HG02884 (cell line): ENCODE measurements around the gene FILIP1L.
A peak's percentile ranks its signal among the peaks of the same experiment; 100 is the strongest.

Experiments used
- ATAC-seq: cut with Tn5 transposase; IDR thresholded peaks from one replicate; pipeline ENCODE4 v1.9.1; 2021; ENCODE audit warnings: mild to moderate bottlenecking, moderate library complexity; ENCODE audit not compliant: unreplicated experiment

Gene FILIP1L

GRCh38 chr3:99900248-99900647 lies 214.1 kb downstream of the FILIP1L start:
- ATAC-seq = no peak

DNA sequence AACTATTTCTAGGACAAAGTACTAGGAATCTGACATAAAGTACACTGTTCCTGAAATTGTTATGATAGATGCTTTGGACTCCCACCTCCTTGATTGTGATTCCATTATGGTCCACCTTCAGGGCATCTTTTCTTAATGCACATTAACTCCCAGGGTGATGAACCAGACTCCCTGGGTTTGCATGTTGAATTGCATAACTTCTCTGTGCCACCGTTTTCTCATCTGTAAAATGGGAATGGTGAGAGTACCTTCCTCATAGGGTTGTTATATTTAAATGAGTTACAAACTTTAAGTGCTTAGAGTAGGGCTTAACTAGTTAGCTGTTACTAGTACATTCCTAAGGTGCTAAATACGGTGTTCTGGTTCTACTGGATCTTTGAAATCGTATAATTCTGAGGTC lies 214.7 kb downstream of the FILIP1L start:
- ATAC-seq = no peak

GRCh38 chr3:99896482-99896881 lies 217.8 kb downstream of the FILIP1L start:
- ATAC-seq = no peak

DNA sequence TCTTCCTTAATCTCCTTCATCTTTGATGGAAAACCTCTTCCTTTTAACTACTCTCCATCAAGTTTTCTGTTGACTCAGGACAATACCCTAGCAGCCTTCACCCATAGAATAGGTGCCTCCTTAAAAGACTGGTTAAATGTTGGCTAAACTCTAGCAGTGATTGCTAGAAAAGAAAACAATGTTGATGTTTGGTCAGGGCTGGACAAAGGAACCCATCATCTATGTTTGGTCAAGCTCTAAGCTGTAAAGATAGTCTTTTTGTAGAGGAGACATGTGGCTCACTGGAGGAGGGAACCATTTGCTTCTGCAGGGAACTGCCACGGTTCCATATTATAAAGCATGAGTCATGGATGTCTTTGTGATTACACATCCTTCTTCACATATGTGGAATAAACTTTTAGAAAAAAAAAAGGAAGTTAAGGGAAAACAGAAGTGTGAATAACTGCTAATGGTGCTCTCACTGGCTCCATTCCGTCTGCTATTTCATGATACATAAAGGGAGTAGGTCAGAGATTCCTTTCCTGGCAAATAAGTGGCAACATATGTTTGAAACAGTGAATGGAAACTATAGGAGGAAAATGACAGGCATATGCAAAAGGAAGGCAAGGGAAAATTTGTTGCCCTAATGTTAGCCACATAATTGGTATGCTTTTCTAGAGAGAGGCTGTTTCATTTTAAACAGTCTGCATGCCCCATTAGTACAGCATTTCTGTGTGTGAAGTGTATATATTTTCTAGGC lies 218.4 kb downstream of the FILIP1L start:
- no peak for ATAC-seq

- ATAC-seq = no peak
These were observed 219.1 kb downstream of the FILIP1L start for GRCh38 chr3:99895131-99895696.

DNA sequence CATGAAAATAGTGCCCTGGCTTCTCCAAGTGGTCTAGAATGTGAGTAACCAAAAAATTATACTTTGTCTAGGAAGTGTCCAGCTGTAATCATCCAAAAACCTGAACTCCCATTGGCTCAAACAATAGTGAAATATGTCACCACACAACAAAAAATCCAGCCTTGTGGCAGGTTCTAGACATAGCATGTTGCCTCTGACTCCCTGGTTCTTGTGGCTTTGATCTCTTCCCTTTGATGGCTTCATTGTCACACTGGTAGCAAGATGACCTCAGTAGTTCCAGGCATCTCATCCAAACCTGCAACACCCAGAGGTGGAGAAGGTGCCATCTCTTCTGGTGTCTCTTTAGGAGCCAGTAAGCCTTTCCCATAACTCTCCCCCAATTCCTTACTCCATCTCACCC lies 222.0 kb downstream of the FILIP1L start:
- no peak for ATAC-seq

DNA sequence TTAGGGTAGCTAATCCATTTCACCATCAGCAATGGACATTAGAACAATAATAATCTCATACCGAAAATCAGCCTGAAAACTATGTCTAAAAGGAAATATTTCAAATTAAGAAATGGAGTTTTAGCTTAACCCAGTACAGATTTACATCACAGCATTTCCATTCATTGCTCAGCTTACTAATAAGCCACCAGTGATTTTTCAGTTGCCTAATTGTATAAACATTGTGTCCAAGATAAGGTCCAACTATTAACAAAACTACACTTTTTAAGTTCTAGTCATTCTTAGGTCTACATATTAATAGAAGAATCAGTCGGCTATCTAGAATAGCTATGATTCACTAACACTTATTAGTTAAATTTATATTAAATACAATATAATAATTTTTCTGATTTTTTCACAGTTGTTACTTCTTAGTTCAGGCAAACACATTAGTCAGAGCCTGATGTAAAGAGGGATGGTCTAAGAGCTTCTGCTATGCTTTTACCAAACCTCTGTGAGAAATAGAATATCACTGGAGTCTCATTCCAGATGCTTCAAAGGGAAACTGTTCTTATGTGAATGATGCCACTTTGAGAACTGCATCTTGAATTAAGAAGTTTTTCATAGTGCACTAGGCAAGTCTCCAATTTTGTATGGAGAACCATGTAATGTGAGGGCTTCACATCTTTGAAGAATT lies 222.6 kb downstream of the FILIP1L start:
- no peak for ATAC-seq

GRCh38 chr3:99885851-99886250 lies 228.4 kb downstream of the FILIP1L start:
- no peak for ATAC-seq

GRCh38 chr3:99885085-99885484 lies 229.2 kb downstream of the FILIP1L start:
- no peak for ATAC-seq

GRCh38 chr3:99884484-99884883 lies 229.8 kb downstream of the FILIP1L start:
- no peak for ATAC-seq

- no peak for ATAC-seq
These were observed 230.6 kb downstream of the FILIP1L start for GRCh38 chr3:99883693-99884092.

- no peak for ATAC-seq
These were observed 231.2 kb downstream of the FILIP1L start for GRCh38 chr3:99883138-99883461.

DNA sequence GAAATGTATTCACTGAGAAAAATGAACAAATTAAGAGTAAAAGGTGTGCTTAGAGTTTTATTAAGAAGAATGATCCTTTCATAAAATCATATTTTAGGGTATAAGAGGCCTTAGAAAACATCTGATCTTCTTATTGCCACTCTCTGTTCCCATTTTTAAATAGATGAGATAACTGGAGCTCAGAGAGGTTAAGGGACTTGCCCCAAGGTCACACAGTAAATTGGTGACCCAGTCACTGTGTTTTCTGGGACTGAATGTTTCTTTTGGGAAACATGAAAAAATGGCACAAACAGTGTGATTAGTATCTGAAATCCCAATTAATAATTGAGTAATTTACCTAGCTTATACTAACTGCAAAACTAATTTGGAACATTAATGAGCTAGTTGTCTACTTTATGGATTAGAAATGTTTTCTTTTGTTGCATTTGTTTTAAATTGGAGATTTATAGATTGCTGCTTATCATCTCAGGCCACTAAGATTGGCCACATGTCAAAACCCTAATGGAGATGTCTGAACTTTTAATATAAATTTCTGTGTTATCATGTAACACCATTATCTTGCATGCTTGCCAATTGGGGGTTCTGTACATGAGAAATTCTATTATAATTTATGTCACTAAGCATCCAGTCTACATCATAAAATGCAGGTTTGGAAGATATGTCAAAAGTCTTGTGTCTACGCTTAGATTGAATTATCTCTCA lies 231.7 kb downstream of the FILIP1L start:
- ATAC-seq = no peak

DNA sequence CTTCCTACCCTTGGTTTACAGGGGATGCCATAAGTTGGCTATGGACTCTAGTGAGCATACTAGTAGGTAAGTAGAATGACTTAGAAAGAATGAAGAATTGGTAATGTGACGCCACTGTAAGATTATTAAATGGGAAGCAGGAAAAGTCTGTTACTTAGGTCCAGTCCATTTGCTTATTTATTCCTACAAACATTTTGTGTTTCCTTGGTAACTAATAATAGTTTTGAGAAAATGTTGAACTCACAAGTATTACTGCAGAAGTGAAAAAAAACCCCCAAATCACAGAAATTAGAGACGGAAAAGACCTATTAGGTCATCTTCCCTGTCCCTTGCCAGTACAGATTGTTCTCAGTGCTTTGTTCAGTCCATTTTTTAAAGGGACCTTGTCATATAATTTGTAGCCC lies 233.2 kb downstream of the FILIP1L start:
- ATAC-seq = no peak

DNA sequence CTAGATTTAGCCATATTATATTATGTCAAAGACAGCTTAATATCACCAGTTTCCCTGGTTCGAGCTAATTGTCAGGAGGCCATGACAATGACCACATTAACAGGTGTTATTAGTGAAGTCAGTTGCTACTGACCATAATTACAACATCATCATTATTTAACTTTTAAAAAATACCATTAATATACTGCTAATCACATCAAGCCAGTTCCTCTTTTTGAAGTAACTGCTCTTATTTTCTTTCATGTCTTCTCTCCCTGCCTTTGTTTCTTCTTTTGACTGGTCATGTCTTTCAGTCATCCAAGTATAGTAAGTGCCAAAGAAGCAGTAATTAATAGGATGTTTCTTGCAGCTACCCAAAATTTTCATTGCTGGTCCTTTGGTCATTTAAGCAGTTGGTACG lies 235.0 kb downstream of the FILIP1L start:
- ATAC-seq = no peak

GRCh38 chr3:99878005-99878404 lies 236.3 kb downstream of the FILIP1L start:
- ATAC-seq = peak; percentile 36

GRCh38 chr3:99877031-99877579 lies 237.2 kb downstream of the FILIP1L start:
- no peak for ATAC-seq

DNA sequence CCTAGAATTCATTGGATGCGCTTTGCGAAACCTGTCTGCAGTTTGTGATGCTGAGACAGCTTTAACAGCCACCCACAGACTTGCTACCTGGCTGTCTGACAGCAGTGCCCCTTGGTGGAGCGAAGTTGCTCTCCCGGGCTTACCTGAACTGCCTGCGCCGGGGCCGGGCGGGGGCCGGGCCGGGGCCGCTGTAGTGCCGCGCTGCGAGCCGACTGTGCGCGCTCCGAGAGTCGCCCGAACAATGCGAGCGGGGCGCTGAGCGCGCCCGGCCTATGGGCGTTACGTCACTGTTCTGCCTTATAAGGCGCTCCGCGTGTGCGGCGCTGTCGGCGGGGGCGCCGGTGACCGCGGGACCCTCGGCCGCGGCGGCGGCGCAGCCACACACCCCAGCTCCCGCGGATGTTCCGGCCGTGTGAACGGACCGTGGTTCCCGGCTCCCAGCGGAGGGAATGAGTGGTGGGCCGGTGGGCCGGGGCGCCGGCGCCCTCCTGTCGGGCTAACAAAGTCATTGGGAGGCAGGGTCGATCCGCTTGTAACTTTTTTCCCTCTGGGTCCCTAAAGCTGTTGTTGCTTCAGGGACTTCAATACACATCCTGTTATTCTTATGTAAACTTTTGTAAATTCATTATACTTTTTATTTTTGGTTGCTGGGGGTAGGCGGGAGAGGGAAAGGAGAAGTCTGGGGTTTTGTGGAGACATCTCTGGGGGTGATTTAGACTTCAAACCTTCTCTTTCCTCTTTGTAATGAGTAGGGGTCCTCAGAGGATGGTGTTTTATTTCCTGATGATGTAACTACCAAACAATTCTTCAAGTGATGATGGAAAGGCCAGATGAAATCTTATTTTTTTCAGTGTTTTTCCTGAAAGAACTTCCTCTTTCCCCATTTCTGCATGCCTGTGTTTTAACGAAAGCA lies 238.1 kb downstream of the FILIP1L start:
- peak; percentile 74 for ATAC-seq

DNA sequence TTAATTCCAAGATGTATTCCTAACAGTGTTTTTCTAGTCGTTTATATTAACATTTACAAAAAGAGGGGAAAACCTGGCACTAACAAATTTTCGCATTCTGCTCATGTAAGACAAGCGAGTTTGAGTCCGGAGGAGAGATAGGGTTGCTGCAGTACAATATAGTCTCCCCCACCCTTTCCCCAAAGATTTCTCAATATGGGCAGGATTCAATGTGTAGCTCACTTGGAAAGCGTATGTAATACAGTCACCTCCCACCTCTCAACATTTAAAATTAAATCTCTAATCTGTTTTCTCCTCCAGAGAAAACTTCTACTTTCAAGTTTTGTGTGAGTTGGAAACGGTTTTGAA lies 238.7 kb downstream of the FILIP1L start:
- ATAC-seq = no peak

- ATAC-seq = no peak
These were observed 239.9 kb downstream of the FILIP1L start for GRCh38 chr3:99874237-99875002.
